ENCODE data around the gene SLC35F6. TPM values are rescaled to one million over a fixed set of nuclear protein-coding genes. Genes with fewer than 3 reads are reported as not detected.

The SLC35F6 gene
- total RNA-seq (61.4 and 65.5 TPM in 2 replicates), polyA plus RNA-seq (35.2 and 50.0 TPM in 2 replicates), polyA minus RNA-seq (ENCODE audit: low replicate concordance) (148 and 156 TPM in 2 replicates)
- 32.6 and 38.7 TPM in 2 replicates for polyA plus RNA-seq (2012)

GRCh38 chr2:26764078-26764887 is at the start of gene SLC35F6:
Gene SLC35F6 (plus strand): TSS chr2:26764284. CDS start chr2:26764350, 66 bp downstream.
- Histone ChIP-seq H3K79me2 (ENCODE audit: control insufficient read depth, insufficient read depth, low read length) (peaks cover 46% of the 10 kb centered on the region), H2AFZ (ENCODE audit: low read length) (peak within 1 kb of the TSS; percentile 69), H3K4me1 (ENCODE audit: control insufficient read depth, extremely low read depth, insufficient read depth, low read length) (peaks cover 7% of the 10 kb centered on the region)

GRCh38 chr2:26715528-26716270 is 48.4 kb upstream of the SLC35F6 start:
- no peaks in the 10 kb centered on the region for H3K79me2 ChIP-seq (ENCODE audit: control insufficient read depth, insufficient read depth, low read length)
- H3K36me3 ChIP-seq (ENCODE audit: control insufficient read depth, insufficient read depth, low read length) = no peaks in the 10 kb centered on the region
- DNase-seq (ENCODE audit: low read depth in 2 of 2) = no peak
- no peak overlapping the region for H3K9ac ChIP-seq (ENCODE audit: insufficient read depth, low read length)
- H2AFZ ChIP-seq (ENCODE audit: low read length) = no peak overlapping the region
- no peak overlapping the region for H3K27ac ChIP-seq (ENCODE audit: insufficient read depth, low read length)
- H4K20me1 ChIP-seq (ENCODE audit: control insufficient read depth, extremely low read depth, insufficient read depth, low read length) = no peaks in the 10 kb centered on the region
- peaks cover 3% of the 10 kb centered on the region for H3K4me1 ChIP-seq (ENCODE audit: control insufficient read depth, extremely low read depth, insufficient read depth, low read length)
- H3K27me3 ChIP-seq (ENCODE audit: control insufficient read depth, insufficient read depth, low read length) = peaks cover 9% of the 10 kb centered on the region
- no peak overlapping the region for H3K4me2 ChIP-seq (ENCODE audit: extremely low read depth, insufficient read depth, low read length)
- H3K4me3 ChIP-seq (replicated peaks in 1 of 4; ENCODE audit: control extremely low read depth in 1 of 4, insufficient read depth in 1 of 4, low read depth in 3 of 4, low read length in 4 of 4) = no peak overlapping the region
- TF ChIP-seq CTCF (conservative IDR thresholded peaks at IDR 0.05 in 1 of 2, IDR thresholded peaks at IDR 0.05 in 1 of 2; ENCODE audit: low read depth in 1 of 2, low read length in 2 of 2) (no peak), EZH2 (IDR thresholded peaks at IDR 0.05; ENCODE audit: low read length, missing control alignments) (no peak)
- no peaks in the 10 kb centered on the region for H3K9me3 ChIP-seq (ENCODE audit: control insufficient read depth, insufficient read depth, low read depth, low read length)

More at GRCh38 chr2:26764078-26764887, at the start of gene SLC35F6:
- peak within 1 kb of the TSS; percentile 98 for H3K4me2 ChIP-seq (ENCODE audit: extremely low read depth, insufficient read depth, low read length)
- TF ChIP-seq CTCF (conservative IDR thresholded peaks at IDR 0.05 in 1 of 2, IDR thresholded peaks at IDR 0.05 in 1 of 2; ENCODE audit: low read depth in 1 of 2, low read length in 2 of 2) (no peak), EZH2 (IDR thresholded peaks at IDR 0.05; ENCODE audit: low read length, missing control alignments) (no peak)
- no peaks in the 10 kb centered on the region for H3K9me3 ChIP-seq (ENCODE audit: control insufficient read depth, insufficient read depth, low read depth, low read length)
- peak; percentile 74 to 81 for DNase-seq (ENCODE audit: low read depth in 2 of 2)
- peaks cover 3% of the 10 kb centered on the region for H3K36me3 ChIP-seq (ENCODE audit: control insufficient read depth, insufficient read depth, low read length)
- peak within 1 kb of the TSS; percentile 78 to 91 (median 90) for H3K4me3 ChIP-seq (replicated peaks in 1 of 4; ENCODE audit: control extremely low read depth in 1 of 4, insufficient read depth in 1 of 4, low read depth in 3 of 4, low read length in 4 of 4)
- H4K20me1 ChIP-seq (ENCODE audit: control insufficient read depth, extremely low read depth, insufficient read depth, low read length) = no peaks in the 10 kb centered on the region
- no peaks in the 10 kb centered on the region for H3K27me3 ChIP-seq (ENCODE audit: control insufficient read depth, insufficient read depth, low read length)
- peak within 1 kb of the TSS; percentile 97 for H3K9ac ChIP-seq (ENCODE audit: insufficient read depth, low read length)
- H3K27ac ChIP-seq (ENCODE audit: insufficient read depth, low read length) = peak within 1 kb of the TSS; percentile 92

GRCh38 chr2:26716340-26716739 is 47.7 kb upstream of the SLC35F6 start:
- no peak overlapping the region for H3K27ac ChIP-seq (ENCODE audit: insufficient read depth, low read length)
- H3K9ac ChIP-seq (ENCODE audit: insufficient read depth, low read length) = no peak overlapping the region
- no peak overlapping the region for H3K4me2 ChIP-seq (ENCODE audit: extremely low read depth, insufficient read depth, low read length)
- peaks cover 8% of the 10 kb centered on the region for H3K4me1 ChIP-seq (ENCODE audit: control insufficient read depth, extremely low read depth, insufficient read depth, low read length)
- no peak for DNase-seq (ENCODE audit: low read depth in 2 of 2)
- no peak for TF ChIP-seq EZH2 (IDR thresholded peaks at IDR 0.05; ENCODE audit: low read length, missing control alignments)
- TF ChIP-seq CTCF (conservative IDR thresholded peaks at IDR 0.05 in 1 of 2, IDR thresholded peaks at IDR 0.05 in 1 of 2; ENCODE audit: low read depth in 1 of 2, low read length in 2 of 2) = no peak
- no peaks in the 10 kb centered on the region for H3K79me2 ChIP-seq (ENCODE audit: control insufficient read depth, insufficient read depth, low read length)
- no peaks in the 10 kb centered on the region for H3K9me3 ChIP-seq (ENCODE audit: control insufficient read depth, insufficient read depth, low read depth, low read length)
- H3K27me3 ChIP-seq (ENCODE audit: control insufficient read depth, insufficient read depth, low read length) = peaks cover 4% of the 10 kb centered on the region
- no peaks in the 10 kb centered on the region for H4K20me1 ChIP-seq (ENCODE audit: control insufficient read depth, extremely low read depth, insufficient read depth, low read length)
- H3K4me3 ChIP-seq (replicated peaks in 1 of 4; ENCODE audit: control extremely low read depth in 1 of 4, insufficient read depth in 1 of 4, low read depth in 3 of 4, low read length in 4 of 4) = no peak overlapping the region
- H2AFZ ChIP-seq (ENCODE audit: low read length) = no peak overlapping the region
- no peaks in the 10 kb centered on the region for H3K36me3 ChIP-seq (ENCODE audit: control insufficient read depth, insufficient read depth, low read length)

Data from fibroblast of lung (primary cell).